GM12872 (cell line): Measurements from ENCODE around the gene ABTB2.

Experiments
- TF ChIP-seq, protein P1 (sequence below): IDR thresholded peaks from 3 replicates; pipeline ENCODE4 v1.5.1; 2011; ENCODE audit warnings: low read depth, mild to moderate bottlenecking, low read length, moderate library complexity; ENCODE audit not compliant: insufficient read depth

ABTB2 gene

GRCh38 chr11:34300026-34300925, 57.5 kb downstream of the ABTB2 start:
- TF ChIP-seq, protein P1, sequence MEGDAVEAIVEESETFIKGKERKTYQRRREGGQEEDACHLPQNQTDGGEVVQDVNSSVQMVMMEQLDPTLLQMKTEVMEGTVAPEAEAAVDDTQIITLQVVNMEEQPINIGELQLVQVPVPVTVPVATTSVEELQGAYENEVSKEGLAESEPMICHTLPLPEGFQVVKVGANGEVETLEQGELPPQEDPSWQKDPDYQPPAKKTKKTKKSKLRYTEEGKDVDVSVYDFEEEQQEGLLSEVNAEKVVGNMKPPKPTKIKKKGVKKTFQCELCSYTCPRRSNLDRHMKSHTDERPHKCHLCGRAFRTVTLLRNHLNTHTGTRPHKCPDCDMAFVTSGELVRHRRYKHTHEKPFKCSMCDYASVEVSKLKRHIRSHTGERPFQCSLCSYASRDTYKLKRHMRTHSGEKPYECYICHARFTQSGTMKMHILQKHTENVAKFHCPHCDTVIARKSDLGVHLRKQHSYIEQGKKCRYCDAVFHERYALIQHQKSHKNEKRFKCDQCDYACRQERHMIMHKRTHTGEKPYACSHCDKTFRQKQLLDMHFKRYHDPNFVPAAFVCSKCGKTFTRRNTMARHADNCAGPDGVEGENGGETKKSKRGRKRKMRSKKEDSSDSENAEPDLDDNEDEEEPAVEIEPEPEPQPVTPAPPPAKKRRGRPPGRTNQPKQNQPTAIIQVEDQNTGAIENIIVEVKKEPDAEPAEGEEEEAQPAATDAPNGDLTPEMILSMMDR = no peak

GRCh38 chr11:34299284-34299972, 58.4 kb downstream of the ABTB2 start:
- TF ChIP-seq, protein P1 = no peak

DNA sequence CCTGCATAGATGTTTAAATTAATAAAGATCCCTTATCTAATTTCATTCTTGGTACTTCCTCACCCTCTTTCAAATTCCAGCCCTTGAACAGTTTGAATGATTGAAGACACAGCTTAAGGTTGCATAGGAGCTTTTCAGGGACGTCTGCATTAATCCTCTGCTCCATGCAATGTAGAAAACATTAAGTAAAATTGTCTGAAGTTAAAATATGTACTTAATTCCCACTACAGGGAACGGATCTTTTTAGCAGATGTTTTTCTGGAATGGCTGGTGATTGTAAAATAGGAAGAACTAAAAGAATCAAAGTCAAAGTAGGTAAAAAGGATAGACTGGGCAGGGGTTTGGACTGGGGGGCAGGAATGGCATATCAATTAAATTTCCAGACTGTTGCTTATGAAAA, 58.9 kb downstream of the ABTB2 start:
- TF ChIP-seq, protein P1 = no peak

DNA sequence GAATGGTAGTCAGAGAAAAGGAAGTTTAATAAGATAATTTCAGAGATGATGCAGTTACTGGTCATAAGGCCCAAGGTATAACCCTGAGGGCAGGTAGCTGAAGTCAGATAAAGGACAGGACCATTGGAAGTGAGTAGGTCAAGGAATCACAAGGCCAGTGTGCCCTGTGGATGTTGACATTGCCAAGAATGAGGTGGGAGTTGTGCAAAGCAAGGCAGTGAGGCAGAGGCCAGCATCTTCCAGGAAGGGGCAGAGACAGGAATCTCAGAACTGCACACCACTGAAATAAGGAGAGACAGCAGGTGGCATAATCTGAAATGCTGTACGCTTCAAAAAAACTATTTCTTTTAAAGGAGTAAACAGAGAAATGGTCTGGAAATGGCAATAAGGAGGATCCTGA, 61.4 kb downstream of the ABTB2 start:
- TF ChIP-seq, protein P1 = no peak

DNA sequence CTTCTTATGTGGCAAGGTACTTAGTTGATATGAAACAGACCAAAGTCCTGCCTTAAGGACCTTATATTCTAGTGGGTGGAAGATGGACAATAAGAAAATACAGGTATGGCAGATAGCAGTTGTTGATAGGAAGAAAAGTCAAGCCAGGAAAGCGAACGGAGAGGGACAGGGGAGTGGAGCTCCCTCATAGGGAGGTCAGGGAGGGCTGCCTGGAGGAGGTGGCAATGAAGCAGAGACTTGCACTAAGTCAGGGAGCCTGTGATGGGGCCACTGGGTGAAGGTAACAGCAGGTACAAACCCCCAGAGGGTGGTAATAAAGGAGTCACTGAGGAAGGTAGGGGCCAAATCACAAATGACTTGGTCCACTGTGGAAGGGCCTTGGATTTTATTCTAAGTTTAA, 65.3 kb downstream of the ABTB2 start:
- TF ChIP-seq, protein P1 = no peak

- TF ChIP-seq, protein P1 = no peak
These were observed 65.7 kb downstream of the ABTB2 start for GRCh38 chr11:34292111-34292510.

DNA sequence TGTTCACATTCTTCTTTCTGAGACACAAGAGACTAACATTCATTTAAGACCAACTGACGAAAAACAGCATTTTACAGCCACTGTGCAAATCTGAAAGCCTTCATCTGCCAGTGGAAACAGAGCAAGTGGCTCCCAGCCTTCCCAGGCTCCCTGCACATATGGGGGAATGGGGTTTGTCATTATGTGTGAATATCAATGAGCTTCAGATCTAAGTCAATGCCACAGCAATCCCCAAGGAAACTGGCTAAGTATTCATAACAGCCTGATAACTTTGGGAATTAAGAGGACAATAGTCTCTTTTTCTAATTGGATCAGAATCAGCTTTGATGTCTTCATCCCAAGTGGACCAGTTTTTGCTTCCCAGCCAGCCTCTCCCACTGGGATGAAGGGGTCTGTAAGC, 66.9 kb downstream of the ABTB2 start:
- TF ChIP-seq, protein P1 = no peak
